Endothelial cell of umbilical vein (primary cell): ENCODE results near the gene NLRP9.

Experiments
- POLR2A ChIP-seq: IDR thresholded peaks from 2 replicates; pipeline ENCODE4 v1.6.1; 2012; ENCODE audit warnings: low read depth, mild to moderate bottlenecking, control low read depth, low read length
- TF ChIP-seq, protein P1 (sequence below), 2 donors: IDR thresholded peaks; 1 replicate in 1 of 2; 2 replicates in 1 of 2; pipeline ENCODE4 v1.5.1; 2011; ENCODE audit warnings: low read length in 2 of 2, mild to moderate bottlenecking in 2 of 2, moderate library complexity in 2 of 2, control low read depth in 1 of 2, inconsistent platforms in 1 of 2, low read depth in 1 of 2; ENCODE audit not compliant: insufficient read depth in 1 of 2; ENCODE audit errors: extremely low read depth in 1 of 2

DNA sequence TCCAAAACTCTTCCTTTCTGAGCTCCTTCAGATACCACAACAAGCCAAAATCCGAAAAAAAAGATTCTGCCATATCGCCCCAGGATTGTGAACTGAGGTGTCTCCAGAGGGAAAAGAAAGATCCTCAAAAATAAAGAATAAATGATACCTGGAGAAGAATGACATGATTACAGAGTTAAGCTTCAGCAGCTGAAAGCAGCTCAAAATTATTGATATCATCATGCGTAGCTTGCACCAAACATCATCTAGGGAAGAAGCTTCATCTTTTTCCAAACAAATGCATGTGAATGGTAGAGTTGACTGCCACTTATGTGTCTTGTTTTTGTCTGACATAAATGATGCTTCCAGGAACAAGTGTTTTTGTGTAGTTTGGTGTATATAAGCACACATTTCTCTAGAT, at the start of gene NLRP9:
- TF ChIP-seq POLR2A: no peak
- TF ChIP-seq, protein P1, sequence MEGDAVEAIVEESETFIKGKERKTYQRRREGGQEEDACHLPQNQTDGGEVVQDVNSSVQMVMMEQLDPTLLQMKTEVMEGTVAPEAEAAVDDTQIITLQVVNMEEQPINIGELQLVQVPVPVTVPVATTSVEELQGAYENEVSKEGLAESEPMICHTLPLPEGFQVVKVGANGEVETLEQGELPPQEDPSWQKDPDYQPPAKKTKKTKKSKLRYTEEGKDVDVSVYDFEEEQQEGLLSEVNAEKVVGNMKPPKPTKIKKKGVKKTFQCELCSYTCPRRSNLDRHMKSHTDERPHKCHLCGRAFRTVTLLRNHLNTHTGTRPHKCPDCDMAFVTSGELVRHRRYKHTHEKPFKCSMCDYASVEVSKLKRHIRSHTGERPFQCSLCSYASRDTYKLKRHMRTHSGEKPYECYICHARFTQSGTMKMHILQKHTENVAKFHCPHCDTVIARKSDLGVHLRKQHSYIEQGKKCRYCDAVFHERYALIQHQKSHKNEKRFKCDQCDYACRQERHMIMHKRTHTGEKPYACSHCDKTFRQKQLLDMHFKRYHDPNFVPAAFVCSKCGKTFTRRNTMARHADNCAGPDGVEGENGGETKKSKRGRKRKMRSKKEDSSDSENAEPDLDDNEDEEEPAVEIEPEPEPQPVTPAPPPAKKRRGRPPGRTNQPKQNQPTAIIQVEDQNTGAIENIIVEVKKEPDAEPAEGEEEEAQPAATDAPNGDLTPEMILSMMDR (IDR thresholded peaks at IDR 0.05; ENCODE audit: extremely low read depth in 1 of 2, insufficient read depth in 1 of 2, low read depth in 1 of 2, low read length in 2 of 2): no peak
